Colonic mucosa (tissue), 4 donors: ENCODE results near the gene ZNHIT1. TPM values are rescaled to one million over a fixed set of nuclear protein-coding genes. Genes with fewer than 3 reads are reported as not detected.
"Not testable (repeated sequence)": the region's sequence is repeated elsewhere in the genome, so short reads cannot be mapped to it uniquely, and the experiment has no call there.

ENCODE experiments used
- DNase-seq: peaks from one replicate; pipeline ENCODE4 v3.0.0-alpha.2; 2020
- H3K27ac ChIP-seq: fragments of 200-600 bp; one replicate; pipeline ENCODE4 v1.8.0; 2021
- H3K27me3 ChIP-seq: fragments of 200-600 bp; one replicate; pipeline ENCODE4 v1.8.0; 2021
- H3K36me3 ChIP-seq: fragments of 200-600 bp; one replicate; pipeline ENCODE4 v1.8.0; 2021
- H3K4me1 ChIP-seq: fragments of 200-600 bp; one replicate; pipeline ENCODE4 v1.8.0; 2021; ENCODE audit warnings: mild to moderate bottlenecking
- H3K4me3 ChIP-seq: fragments of 200-600 bp; one replicate; pipeline ENCODE4 v1.8.0; 2021
- H3K9ac ChIP-seq, 2 donors: one replicate each; pipeline ENCODE4 v1.7.0; 2013; ENCODE audit warnings: control low read depth in 2 of 2, low read depth in 2 of 2, low read length in 2 of 2
- H3K9me3 ChIP-seq: fragments of 200-600 bp; one replicate; pipeline ENCODE4 v1.8.0; 2021
- intact Hi-C: fragments of 100-400 bp; cut with DNase I; formaldehyde crosslinking; loops from one replicate; pipeline ENCODE4 v1.14.1; 2022
- total RNA-seq, 2 donors: library from RNA; stranded (reverse); fragmentation: NEBNext Ultra II Directional in 1 of 2; extraction: Animal tissue kit (Norgen Biotek cat#: 25700) in 1 of 2; gene quantifications; one replicate each; pipeline ENCODE4 v1.2.1, GENCODE V29; 2021
- TF ChIP-seq, protein P1 (sequence below): fragments of 200-600 bp; IDR thresholded peaks from one replicate; pipeline ENCODE4 v1.8.0; 2022; ENCODE audit warnings: antibody characterized with exemption, mild to moderate bottlenecking
- donor health status: healthy.
- donor health status: DM: no; HTN: no; CAD: no.
- donor health status: DM: no; HTN: no; CAD: no.

The ZNHIT1 gene
- total RNA-seq, 2 donors from 2014 or later = 85.7 to 98.1 TPM

DNA sequence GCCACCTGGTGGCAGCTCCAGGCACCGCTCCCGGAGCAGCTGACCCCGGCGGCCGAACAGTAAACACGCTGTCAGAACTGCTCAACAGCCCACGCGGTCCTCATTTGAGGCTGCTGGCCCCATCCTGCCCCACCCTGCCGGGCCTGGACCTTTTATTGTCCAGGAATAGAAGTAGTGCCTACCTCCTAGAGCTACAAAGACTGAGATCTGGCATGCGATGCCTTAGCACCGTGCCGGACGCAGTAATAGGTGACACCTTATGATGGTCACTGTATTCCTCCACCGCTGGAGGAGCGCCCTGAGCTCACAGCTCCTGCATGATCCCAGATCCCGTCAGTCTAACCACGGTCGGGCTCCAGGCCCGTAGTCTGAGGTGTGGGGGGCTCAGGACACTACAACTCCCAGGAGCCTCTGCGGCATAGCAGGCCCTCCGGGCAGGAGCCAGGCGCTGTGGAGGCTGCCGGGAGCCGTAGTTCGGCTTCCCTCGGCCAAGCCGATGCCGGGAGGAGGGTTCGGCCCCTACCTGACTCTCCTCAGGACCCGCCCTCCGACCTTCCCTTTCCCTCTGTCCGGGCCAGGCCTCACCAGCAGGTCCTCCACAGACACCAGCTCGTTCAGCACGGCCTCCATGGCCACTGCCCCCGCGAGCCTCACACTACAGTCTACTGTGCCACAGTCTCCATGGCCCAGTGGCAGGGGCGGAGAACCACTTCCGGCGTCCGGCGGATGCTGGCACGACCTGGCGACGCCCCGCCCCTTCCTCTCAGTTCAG, 26.6 kb downstream of the ZNHIT1 start, which contains the start of gene FIS1:
FIS1 (minus strand) TSS at position 707 of the 772 bp plus-strand sequence; CDS start at position 630, 77 bp downstream.
- Histone ChIP-seq H3K27me3 (no peaks in the 10 kb centered on the region), H3K4me3 (peak within 1 kb of the TSS; percentile 74), H3K4me1 (peaks cover 6% of the 10 kb centered on the region), H3K27ac (peak within 1 kb of the TSS; percentile 93), H3K36me3 (no peaks in the 10 kb centered on the region), H3K9ac (peak within 1 kb of the TSS; percentile 82 to 89), H3K9me3 (no peaks in the 10 kb centered on the region)
- intact Hi-C loops = no loop called here
- TF ChIP-seq, protein P1, sequence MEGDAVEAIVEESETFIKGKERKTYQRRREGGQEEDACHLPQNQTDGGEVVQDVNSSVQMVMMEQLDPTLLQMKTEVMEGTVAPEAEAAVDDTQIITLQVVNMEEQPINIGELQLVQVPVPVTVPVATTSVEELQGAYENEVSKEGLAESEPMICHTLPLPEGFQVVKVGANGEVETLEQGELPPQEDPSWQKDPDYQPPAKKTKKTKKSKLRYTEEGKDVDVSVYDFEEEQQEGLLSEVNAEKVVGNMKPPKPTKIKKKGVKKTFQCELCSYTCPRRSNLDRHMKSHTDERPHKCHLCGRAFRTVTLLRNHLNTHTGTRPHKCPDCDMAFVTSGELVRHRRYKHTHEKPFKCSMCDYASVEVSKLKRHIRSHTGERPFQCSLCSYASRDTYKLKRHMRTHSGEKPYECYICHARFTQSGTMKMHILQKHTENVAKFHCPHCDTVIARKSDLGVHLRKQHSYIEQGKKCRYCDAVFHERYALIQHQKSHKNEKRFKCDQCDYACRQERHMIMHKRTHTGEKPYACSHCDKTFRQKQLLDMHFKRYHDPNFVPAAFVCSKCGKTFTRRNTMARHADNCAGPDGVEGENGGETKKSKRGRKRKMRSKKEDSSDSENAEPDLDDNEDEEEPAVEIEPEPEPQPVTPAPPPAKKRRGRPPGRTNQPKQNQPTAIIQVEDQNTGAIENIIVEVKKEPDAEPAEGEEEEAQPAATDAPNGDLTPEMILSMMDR = peak; percentile 91
- DNase-seq = peak; percentile 93

DNA sequence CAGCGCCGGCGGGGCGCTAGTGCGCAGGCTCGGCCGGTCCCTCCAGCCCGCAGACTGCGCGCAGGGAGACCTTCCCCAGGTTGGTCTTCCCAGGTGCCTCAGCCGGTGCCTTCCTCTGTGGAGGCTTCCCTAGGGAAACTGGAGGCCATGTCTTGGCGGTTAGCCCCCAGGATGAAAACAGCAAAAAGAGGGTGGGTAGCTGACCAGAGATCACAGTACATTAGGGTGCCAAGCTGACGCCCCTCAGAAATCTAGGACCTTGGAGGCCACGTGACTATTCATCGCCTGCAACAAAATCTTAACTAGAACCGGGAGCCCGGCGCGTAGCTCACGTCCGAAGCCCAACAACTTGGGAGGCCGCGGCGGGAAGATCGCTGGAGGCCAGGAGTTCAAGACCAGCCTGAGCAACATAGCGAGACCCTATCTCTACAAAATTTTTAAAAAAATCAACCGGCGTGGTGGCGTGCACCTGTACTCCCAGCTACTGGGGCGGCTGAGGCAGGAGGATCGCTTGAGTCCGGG, 27.2 kb downstream of the ZNHIT1 start:
- H3K36me3 ChIP-seq = no peaks in the 10 kb centered on the region
- H3K27me3 ChIP-seq = no peaks in the 10 kb centered on the region
- H3K4me3 ChIP-seq = peak overlapping the region; percentile 74
- DNase-seq = no peak
- TF ChIP-seq, protein P1 = no peak
- H3K9me3 ChIP-seq = no peaks in the 10 kb centered on the region
- intact Hi-C loops = no loop called here
- peaks cover 6% of the 10 kb centered on the region for H3K4me1 ChIP-seq
- peak overlapping the region; percentile 45 to 82 for H3K9ac ChIP-seq
- H3K27ac ChIP-seq = peak overlapping the region; percentile 93

DNA sequence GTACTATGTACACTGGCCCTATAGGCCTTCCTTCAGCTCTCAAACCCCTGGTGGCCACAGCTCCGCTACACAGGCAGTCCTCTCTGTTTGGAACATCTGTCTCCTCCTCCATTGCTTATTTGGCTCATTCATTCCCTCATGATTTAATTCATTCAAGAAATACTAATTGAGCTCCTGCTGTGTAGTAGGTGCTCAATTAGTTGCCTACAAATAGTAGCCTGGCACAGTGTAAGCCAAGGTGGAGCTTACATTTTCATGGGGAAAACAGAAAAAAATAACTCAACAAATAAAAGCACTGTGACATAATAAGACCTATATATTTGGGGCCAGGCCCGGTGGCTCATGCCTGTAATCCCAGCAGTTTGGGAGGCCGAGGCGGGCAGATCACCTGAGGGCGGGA, 30.3 kb downstream of the ZNHIT1 start:
- H3K27ac ChIP-seq = no peak overlapping the region
- TF ChIP-seq, protein P1 = no peak

DNA sequence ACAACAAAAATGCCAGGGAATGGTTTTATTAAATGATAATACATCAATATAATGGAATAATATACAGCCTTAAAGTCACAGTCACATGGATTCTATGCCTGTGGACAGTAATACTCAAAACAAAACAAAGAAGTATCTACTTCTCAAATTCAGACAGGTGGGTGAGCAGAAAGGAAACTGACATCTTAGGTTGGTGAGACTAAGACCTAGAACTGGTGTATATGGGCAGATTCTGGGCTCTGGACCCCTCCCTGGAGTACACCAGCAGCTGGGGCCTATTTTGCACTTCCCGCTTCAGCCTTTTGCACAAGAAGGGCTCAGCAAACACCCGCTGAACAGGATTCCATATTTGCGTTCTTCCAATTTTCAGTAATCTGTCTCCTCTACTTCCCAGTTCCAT, 32.4 kb downstream of the ZNHIT1 start:
- no peak for DNase-seq
- H3K4me3 ChIP-seq = no peak overlapping the region
- intact Hi-C loops = no loop called here
- no peaks in the 10 kb centered on the region for H3K27me3 ChIP-seq
- TF ChIP-seq, protein P1 = no peak
- no peaks in the 10 kb centered on the region for H3K9me3 ChIP-seq
- no peaks in the 10 kb centered on the region for H3K36me3 ChIP-seq
- peaks cover 3% of the 10 kb centered on the region for H3K4me1 ChIP-seq
- H3K9ac ChIP-seq = no peak overlapping the region
- no peak overlapping the region for H3K27ac ChIP-seq

More for the DNA sequence above, 30.3 kb downstream of the ZNHIT1 start:
- intact Hi-C loops = no loop called here
- DNase-seq = no peak
- Histone ChIP-seq H3K9ac (no peak overlapping the region), H3K9me3 (no peaks in the 10 kb centered on the region), H3K4me1 (peaks cover 9% of the 10 kb centered on the region), H3K4me3 (no peak overlapping the region), H3K27me3 (no peaks in the 10 kb centered on the region), H3K36me3 (no peaks in the 10 kb centered on the region)

DNA sequence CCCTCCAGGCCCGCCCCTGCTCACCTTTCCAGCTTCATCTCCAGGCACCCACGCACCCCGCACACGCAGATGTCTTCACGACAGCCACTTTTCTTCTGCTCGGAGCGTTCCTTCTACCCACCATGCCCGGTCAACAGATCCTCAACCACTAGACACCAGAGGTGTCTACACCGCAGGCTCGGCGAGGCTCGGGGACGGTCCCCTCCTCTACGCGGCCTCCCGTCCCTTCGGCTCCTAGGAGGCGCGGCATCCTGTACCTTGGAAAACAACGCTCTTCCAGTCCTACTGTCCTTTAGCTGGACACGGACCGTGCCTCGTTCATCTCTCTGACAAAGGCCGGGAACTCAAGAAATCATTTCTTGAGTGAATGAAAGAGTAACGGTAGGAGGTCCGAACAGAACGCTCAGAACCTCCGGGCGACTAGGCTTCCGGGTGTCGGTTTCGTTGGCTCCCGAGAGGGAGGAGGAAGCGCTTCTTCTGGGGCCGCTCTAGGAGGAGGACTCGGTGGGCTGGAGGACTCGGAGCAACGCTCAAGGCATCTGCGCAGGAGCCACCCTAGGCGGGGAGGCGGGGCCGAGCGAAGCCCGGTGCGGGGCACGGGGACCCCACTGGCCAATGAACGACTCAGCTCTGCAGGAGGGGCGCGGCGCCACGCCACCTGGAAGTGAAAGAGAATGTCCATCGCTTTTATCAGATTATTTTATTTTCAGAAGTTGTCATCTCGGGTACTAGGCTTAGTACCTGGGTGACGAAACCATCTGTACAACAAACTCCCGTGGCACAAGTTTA, 34.1 kb downstream of the ZNHIT1 start:
- Histone ChIP-seq H3K9ac (peak overlapping the region; percentile 90), H3K27me3 (no peaks in the 10 kb centered on the region), H3K27ac (peak overlapping the region; percentile 80), H3K4me1 (peaks cover 3% of the 10 kb centered on the region), H3K4me3 (peak overlapping the region; percentile 97), H3K36me3 (no peaks in the 10 kb centered on the region), H3K9me3 (no peaks in the 10 kb centered on the region)
- TF ChIP-seq, protein P1 = no peak
- intact Hi-C loops = no loop called here
- DNase-seq = peak; percentile 99

DNA sequence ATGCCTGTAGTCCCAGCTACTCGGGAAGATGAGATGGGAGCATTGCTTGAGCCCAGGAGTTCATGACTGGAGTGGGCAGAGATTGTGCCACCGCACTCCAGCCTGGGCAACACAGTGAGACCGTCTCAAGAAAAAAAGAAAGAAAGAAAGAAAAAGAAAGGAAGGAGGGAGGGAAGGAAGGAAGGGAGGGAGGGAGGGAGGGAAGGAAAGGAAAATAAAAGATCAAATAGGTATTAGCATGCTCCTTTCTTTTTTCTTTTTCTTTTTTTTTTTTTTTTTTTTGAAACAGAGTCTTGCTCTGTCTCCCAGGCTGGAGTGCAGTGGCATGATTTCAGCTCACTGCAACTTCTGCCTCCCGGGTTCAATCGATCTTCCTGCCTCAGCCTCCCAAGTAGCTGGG, 35.2 kb downstream of the ZNHIT1 start:
- DNase-seq, intact Hi-C loops: not testable (repeated sequence)
- peak overlapping the region; percentile 97 for H3K4me3 ChIP-seq

More for the DNA sequence above, 35.2 kb downstream of the ZNHIT1 start:
- H3K36me3 ChIP-seq, H3K9ac ChIP-seq, H3K27ac ChIP-seq, H3K27me3 ChIP-seq, H3K4me1 ChIP-seq, H3K9me3 ChIP-seq: not testable (repeated sequence)
